Choroid plexus epithelial cell (primary cell): ENCODE measurements around the gene CNNM3.

ENCODE experiments used
- DNase-seq: peaks from one replicate; pipeline ENCODE4 v3.0.0-alpha.2; 2010; ENCODE audit warnings: low read depth
- H3K4me3 ChIP-seq: 2 replicates; pipeline ENCODE4 v1.5.1; 2011; ENCODE audit warnings: low read depth, mild to moderate bottlenecking, control low read depth, low read length, moderate library complexity
- TF ChIP-seq, protein P1 (sequence below): conservative IDR thresholded peaks from 2 replicates; pipeline ENCODE4 v1.5.1; 2011; ENCODE audit warnings: low read depth, mild to moderate bottlenecking, control low read depth, inconsistent platforms, low read length, moderate library complexity

The CNNM3 gene

GRCh38 chr2:96853321-96853720 is 37.3 kb downstream of the CNNM3 start:
- TF ChIP-seq, protein P1, sequence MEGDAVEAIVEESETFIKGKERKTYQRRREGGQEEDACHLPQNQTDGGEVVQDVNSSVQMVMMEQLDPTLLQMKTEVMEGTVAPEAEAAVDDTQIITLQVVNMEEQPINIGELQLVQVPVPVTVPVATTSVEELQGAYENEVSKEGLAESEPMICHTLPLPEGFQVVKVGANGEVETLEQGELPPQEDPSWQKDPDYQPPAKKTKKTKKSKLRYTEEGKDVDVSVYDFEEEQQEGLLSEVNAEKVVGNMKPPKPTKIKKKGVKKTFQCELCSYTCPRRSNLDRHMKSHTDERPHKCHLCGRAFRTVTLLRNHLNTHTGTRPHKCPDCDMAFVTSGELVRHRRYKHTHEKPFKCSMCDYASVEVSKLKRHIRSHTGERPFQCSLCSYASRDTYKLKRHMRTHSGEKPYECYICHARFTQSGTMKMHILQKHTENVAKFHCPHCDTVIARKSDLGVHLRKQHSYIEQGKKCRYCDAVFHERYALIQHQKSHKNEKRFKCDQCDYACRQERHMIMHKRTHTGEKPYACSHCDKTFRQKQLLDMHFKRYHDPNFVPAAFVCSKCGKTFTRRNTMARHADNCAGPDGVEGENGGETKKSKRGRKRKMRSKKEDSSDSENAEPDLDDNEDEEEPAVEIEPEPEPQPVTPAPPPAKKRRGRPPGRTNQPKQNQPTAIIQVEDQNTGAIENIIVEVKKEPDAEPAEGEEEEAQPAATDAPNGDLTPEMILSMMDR = no peak
- H3K4me3 ChIP-seq = no peak overlapping the region
- no peak for DNase-seq

- peak overlapping the region; percentile 76 for H3K4me3 ChIP-seq
- DNase-seq = peak; percentile 24
- TF ChIP-seq, protein P1 = no peak
Observed at GRCh38 chr2:96856776-96857666, 41.0 kb downstream of the CNNM3 start.

GRCh38 chr2:96857667-96858372 is 41.8 kb downstream of the CNNM3 start, which contains the start of gene ANKRD39:
ANKRD39 (minus strand) TSS chr2:96858016; CDS start chr2:96857987, 29 bp downstream.
- TF ChIP-seq, protein P1 = peak; percentile 61
- H3K4me3 ChIP-seq = peak within 1 kb of the TSS; percentile 76
- DNase-seq = peak; percentile 99

- TF ChIP-seq, protein P1 = no peak
- DNase-seq = no peak
- H3K4me3 ChIP-seq = no peak overlapping the region
Observed at GRCh38 chr2:96859099-96859649, 43.1 kb downstream of the CNNM3 start.

- no peak overlapping the region for H3K4me3 ChIP-seq
- TF ChIP-seq, protein P1 = no peak
- no peak for DNase-seq
Observed at GRCh38 chr2:96859681-96860064, 43.6 kb downstream of the CNNM3 start.

DNA sequence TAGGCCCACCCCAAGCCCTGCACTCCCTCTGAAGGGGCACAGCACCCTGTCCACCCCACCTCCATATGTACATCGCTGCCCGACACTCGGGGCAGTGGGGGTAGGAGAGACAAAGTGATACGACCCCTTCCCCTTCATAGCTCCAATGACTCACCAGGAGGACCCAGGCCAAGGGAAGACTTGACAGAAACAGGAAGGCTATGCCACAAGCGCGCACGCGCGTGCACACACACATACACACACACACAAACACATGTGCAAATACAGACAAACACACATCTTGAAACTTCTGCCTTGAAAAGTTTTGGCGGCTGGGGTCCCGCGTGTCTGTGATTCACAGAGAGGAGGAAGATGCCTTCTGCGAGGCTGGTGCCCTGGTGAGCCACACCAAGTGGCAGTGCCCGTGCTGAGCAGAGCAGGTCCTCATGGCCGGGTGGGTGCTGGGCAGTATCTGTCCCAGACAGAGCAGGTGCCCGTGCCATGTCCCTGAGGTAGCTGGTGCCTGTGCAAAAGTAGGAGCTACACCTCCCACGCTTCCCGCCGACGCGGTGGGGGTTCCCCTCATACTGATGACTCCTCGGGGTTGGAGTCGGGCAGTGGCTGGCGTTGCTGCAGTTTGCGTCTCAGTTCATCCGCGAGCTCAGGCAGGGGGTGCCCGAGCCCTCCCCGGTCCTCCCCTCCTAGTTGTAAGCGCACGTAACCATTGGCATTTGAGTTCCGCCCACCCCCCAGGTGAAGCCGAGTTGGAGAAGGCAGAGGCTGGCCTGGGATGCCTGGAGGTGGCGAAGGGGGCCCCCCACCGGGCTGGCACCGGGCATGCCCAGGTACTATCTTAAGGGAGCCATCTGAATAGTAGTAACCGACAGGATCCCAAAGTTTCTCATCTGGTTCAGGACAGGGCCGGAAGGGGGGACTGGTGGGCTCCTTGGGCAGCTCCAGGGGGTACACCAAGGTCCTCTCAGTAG is 44.3 kb downstream of the CNNM3 start:
- DNase-seq = no peak
- no peak overlapping the region for H3K4me3 ChIP-seq
- TF ChIP-seq, protein P1 = no peak
